Breast epithelium (tissue), 3 donors: ENCODE results near the gene TDRD12.

Source experiments
- POLR2A ChIP-seq: fragments of 450-650 bp; IDR thresholded peaks from one replicate; pipeline ENCODE4 v1.6.1; 2016; ENCODE audit warnings: antibody characterized with exemption, mild to moderate bottlenecking, moderate library complexity
- TF ChIP-seq, protein P1 (sequence below), 3 donors: fragments of 450-650 bp; IDR thresholded peaks; one replicate each; pipeline ENCODE4 v1.5.1; 2016 to 2017; ENCODE audit warnings: antibody characterized with exemption in 3 of 3, mild to moderate bottlenecking in 3 of 3, moderate library complexity in 3 of 3

GRCh38 chr19:32674931-32675719, 44.4 kb upstream of the TDRD12 start, which contains the start of gene ANKRD27:
- no peak for TF ChIP-seq POLR2A
- TF ChIP-seq, protein P1, sequence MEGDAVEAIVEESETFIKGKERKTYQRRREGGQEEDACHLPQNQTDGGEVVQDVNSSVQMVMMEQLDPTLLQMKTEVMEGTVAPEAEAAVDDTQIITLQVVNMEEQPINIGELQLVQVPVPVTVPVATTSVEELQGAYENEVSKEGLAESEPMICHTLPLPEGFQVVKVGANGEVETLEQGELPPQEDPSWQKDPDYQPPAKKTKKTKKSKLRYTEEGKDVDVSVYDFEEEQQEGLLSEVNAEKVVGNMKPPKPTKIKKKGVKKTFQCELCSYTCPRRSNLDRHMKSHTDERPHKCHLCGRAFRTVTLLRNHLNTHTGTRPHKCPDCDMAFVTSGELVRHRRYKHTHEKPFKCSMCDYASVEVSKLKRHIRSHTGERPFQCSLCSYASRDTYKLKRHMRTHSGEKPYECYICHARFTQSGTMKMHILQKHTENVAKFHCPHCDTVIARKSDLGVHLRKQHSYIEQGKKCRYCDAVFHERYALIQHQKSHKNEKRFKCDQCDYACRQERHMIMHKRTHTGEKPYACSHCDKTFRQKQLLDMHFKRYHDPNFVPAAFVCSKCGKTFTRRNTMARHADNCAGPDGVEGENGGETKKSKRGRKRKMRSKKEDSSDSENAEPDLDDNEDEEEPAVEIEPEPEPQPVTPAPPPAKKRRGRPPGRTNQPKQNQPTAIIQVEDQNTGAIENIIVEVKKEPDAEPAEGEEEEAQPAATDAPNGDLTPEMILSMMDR (IDR thresholded peaks at IDR 0.05): no peak
